B cell (primary cell): Measurements from ENCODE around the gene PLCB1.

ENCODE experiments used
- EZH2 ChIP-seq: IDR thresholded peaks from 2 replicates; pipeline ENCODE4 v1.6.1; 2012; ENCODE audit warnings: borderline replicate concordance, low read depth, mild to moderate bottlenecking, moderate library complexity, low read length; ENCODE audit not compliant: insufficient read depth, poor library complexity, severe bottlenecking
- TF ChIP-seq, protein P1 (sequence below): fragments of 200-600 bp; IDR thresholded peaks from one replicate; pipeline ENCODE4 v1.8.0; 2022; ENCODE audit warnings: antibody characterized with exemption, mild to moderate bottlenecking

DNA sequence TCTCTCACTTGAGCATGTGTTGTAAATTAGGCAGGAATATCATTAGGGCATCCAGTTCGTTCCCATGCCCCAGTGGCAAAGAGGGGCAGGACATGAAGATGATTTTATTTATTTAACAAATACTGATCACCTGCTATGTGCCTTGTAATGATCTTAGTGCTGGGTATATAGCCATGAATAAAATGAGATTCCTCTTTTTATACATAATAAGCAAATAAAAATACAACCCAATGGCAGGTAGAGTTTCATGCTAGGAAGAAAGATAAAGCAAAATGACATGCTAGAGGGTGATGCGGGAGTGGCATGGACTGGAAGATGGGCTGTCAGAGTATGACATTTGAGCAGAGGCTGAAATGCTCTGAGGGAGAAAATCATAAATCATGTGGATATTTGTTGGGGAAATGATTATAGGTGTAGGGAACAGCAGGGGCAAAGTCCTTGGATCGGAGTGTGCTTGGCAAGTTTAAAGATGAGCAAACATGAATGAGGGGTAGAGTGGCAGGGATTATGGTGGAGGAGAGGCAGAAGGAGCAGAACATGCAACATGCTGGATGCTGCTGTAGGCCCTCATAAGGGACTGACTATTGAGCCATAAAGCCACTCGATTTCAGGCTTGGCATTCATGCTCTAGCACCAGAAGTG is 342.1 kb downstream of the PLCB1 start:
- TF ChIP-seq, protein P1, sequence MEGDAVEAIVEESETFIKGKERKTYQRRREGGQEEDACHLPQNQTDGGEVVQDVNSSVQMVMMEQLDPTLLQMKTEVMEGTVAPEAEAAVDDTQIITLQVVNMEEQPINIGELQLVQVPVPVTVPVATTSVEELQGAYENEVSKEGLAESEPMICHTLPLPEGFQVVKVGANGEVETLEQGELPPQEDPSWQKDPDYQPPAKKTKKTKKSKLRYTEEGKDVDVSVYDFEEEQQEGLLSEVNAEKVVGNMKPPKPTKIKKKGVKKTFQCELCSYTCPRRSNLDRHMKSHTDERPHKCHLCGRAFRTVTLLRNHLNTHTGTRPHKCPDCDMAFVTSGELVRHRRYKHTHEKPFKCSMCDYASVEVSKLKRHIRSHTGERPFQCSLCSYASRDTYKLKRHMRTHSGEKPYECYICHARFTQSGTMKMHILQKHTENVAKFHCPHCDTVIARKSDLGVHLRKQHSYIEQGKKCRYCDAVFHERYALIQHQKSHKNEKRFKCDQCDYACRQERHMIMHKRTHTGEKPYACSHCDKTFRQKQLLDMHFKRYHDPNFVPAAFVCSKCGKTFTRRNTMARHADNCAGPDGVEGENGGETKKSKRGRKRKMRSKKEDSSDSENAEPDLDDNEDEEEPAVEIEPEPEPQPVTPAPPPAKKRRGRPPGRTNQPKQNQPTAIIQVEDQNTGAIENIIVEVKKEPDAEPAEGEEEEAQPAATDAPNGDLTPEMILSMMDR, result no peak
- TF ChIP-seq EZH2, result no peak
